GM19351 (cell line): ENCODE results near the gene COPA.

Experiments
- ATAC-seq: cut with Tn5 transposase; IDR thresholded peaks from one replicate; pipeline ENCODE4 v1.9.1; 2021; ENCODE audit warnings: mild to moderate bottlenecking, moderate library complexity; ENCODE audit not compliant: unreplicated experiment

COPA gene

DNA sequence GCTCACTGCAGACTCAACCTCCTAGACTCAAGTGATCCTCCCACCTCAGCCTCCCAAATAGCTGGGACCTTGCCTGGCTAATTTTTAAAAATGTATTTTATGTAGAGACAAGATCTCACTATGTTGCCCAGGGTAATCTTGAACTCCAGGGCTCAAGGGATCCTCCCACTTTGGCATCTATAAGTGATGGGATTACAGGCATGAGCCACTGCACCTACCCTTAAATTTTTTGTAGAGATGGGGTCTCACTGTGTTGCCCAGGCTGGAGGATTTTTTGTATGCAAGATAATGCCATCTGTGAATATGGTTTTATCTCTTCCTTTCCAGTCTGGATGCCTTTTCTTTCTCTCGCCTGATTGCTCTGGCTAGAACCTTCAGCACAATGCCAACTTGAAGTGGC is 72.0 kb downstream of the COPA start:
- no peak for ATAC-seq

GRCh38 chr1:160267284-160267991 is 75.6 kb downstream of the COPA start:
- no peak for ATAC-seq

- ATAC-seq, result no peak
Measured at GRCh38 chr1:160264795-160265307, 78.2 kb downstream of the COPA start.

DNA sequence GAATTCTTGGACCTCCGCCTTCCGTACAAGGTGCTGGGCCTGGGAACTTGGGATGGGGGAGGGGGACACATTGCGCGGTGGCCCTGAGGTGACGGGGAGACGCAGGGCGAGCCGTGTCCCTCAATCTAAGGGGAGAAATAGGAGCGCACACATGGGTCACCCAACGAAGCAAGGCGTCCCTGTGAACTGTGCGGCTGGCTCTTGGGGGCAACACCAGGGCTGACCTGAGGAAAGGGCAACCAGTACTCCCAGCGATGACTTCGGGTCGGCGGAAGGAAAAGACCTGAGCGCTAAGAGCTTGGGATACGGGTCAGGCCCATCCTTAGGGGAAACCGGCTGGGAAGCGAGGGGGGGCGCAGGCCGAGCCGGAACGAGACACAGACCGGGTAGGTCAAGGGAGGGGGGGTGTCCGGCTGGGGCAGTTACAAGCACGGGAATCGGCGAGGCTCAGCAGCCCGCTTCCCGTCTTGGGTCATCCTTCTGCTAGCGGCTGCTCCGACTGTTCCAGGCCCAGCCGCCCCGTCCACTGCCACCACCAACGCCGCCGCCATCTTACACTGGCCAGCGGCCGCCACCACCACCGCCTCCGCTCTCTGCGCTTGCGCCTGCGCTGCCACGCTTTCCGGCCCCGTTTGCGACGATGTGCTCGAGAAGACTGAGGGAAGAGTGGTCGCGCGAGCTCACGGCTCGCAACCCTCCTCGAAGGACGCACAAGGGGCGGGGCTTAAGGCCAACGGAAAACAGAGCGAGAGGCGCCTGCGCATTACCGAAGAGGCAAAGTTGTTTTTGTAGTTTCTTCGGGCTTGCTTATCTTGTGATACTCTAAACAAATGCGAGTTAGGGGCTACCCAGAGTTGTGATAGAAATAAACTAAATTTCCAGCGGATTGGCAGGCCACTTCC is 80.9 kb downstream of the COPA start, which contains the start of gene DCAF8:
Gene DCAF8, minus strand, starts transcription at position 657 of the 902 bp plus-strand sequence. CDS start 18,541 bp downstream, outside the sequence.
- peak; percentile 78 for ATAC-seq

DNA sequence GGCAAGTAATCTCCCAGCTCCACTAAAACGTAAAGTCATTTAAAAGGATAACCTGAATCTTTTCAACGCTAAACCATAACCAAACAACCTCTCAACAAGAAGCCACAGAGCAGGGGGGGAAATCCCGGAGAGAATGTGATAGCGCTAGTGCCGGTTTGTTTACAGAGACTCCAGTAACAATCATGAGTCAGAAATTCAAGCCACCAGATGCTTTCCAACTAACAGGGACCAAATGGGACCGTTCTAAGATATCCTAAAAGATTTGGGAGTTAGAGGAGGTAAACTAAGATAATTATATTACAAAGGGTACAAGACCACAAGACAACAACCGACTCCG is 81.5 kb downstream of the COPA start:
- ATAC-seq, result peak; percentile 37

- ATAC-seq, result no peak
Measured at GRCh38 chr1:160260406-160261382, 82.4 kb downstream of the COPA start.

DNA sequence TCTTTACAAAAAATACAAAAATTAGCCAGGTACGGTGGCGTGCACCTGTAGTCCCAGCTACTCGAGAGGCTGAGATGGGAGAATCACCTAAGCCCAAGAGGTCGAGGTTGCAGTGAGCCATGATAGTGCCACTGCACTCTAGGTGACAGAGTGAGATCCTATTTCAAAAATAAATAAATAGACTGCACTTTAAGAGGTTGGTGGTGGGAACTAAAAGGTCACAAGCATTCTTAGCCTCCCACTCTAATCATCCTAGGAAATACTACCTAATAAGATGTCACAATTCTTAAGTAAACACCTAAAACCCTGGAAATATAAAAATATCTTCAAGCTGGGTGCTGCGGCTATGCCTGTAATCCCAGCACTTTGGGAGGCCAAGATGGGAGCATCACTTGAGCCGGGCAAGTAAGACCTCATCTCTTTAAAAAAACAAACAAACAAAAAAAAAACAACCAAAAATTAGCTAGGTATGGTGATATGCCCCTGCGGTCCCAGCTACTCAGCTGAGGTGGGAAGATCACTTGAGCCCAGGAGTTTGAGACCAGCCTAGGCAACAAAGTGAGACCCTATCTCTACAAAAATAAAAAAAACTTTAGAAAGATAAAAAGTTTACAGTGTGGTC is 84.8 kb downstream of the COPA start:
- ATAC-seq, result no peak

- no peak for ATAC-seq
Measured at GRCh38 chr1:160257411-160258015, 85.5 kb downstream of the COPA start.

DNA sequence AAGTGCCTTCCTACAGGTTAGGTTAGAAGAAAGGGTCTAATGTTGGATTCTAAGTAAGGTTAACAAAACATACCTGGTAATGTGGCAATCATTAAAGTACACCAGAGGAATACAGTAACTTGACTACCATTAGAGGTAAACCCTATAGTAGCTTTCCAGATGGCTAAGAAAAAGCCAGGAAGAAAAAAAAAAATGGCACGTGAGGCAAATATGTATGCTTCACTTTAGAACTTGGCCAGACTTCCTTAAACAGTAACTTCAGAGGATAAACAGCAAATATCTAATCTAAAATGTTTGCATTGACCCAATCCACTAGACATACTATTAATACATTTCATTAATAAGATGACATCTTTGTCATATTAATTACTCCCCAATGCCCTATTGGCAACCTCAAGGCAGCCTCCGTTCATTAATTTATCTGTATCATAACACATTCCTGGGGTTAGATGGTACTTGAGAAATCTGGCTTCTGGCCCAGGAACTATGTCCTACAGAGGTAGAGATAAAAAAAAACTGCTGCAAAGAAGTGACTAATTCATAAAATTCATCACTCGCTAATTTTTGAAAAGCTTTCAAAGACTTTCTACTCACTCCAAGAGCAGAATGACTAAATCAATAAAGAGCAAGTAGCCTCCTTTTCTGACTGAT is 86.5 kb downstream of the COPA start:
- ATAC-seq, result no peak

GRCh38 chr1:160255781-160256300 is 87.2 kb downstream of the COPA start:
- no peak for ATAC-seq

DNA sequence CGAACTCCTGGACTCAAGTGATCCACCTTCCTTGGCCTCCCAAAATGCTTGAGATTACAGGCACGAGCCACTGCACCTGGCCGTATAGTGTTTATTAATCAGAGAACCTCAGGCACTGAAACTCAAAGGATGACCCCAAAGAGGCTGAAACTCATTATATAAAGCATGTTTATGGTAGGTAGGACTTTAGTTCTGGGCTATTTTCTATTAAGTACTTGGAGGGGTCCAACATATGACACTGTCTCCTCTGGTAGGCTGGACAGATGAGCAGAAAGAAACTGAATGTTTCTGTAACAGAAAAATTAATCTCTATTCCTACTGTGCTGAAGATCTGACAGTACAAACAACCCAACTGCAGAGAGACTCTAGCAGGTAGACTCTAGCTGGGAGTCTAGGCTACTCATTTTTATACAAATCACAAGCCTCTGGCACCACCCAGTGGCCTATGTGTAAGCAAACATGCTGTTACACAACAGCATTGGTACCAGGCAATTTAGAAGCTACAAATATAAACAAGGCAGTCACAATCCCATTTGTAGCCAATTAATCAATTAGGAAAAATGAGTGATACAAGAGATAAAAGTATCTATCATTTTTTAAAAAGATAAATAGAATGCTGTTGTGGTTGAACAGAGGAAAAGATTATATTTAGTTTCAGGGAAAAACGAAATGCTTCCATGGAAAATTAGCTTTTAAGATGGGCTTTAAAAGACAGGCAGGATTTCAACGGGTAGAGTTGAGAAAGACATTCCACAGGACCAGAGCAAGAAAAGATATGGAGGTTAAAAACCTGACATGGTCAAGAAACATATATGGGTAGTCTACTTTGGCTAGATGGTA is 91.1 kb downstream of the COPA start:
- peak; percentile 88 for ATAC-seq

DNA sequence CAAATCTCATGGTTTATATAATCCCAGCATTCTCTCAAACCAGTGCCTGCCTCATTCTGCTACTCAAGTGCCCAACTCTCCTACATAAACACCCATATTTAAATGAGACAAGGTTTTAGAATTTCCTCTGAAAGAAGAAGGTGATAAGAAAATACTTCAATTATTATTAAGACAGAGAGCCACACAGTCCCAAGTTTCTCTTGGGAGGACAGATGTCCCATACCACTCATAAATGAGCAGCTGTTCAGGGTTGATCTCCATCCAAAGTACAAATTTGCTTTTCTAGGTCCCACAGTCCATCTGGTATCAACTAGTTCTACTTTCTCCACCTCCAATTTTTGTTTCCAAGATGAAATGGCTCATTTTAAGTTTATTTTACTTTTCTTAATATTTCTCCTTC is 92.0 kb downstream of the COPA start:
- no peak for ATAC-seq

GRCh38 chr1:160247053-160247452 is 96.0 kb downstream of the COPA start:
- no peak for ATAC-seq

DNA sequence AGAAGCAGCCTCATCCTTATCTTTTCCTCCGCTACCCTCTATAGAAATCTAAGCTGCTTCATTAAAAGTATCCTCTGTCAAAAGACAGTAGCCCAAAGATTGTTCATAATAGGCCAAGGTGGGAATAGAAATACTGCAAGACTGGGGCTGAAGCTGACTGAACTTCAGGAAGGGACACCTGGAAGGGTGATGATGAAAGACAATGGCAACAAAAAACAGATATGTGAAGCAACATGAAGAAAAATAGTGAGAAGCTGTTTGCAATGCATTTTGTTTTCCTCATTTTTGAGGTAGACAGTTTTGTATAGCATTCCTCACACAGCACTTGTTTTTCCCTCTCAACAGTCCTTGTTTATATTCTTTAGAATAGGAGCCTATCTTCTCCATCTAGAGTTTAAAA is 97.6 kb downstream of the COPA start:
- ATAC-seq, result no peak

DNA sequence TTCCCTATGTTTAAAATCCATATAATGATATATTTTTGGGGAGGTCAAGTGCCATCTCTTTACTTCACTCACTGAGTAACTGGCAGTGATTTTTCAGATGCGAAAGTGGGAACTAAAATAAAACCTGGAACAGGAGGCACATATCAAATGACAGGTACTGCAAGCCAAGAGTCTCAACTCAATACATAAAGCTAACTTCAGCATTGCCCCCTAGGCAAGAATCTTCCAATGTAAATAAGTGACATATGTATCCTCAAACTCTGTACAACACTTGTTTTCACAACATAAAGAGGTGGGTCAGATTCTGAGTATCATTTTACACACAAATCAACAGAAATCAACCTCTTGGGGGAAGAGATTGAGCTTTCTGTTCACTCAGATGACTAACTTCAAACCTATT is 98.8 kb downstream of the COPA start:
- ATAC-seq, result no peak

GRCh38 chr1:160243767-160244166 is 99.3 kb downstream of the COPA start:
- ATAC-seq, result no peak

DNA sequence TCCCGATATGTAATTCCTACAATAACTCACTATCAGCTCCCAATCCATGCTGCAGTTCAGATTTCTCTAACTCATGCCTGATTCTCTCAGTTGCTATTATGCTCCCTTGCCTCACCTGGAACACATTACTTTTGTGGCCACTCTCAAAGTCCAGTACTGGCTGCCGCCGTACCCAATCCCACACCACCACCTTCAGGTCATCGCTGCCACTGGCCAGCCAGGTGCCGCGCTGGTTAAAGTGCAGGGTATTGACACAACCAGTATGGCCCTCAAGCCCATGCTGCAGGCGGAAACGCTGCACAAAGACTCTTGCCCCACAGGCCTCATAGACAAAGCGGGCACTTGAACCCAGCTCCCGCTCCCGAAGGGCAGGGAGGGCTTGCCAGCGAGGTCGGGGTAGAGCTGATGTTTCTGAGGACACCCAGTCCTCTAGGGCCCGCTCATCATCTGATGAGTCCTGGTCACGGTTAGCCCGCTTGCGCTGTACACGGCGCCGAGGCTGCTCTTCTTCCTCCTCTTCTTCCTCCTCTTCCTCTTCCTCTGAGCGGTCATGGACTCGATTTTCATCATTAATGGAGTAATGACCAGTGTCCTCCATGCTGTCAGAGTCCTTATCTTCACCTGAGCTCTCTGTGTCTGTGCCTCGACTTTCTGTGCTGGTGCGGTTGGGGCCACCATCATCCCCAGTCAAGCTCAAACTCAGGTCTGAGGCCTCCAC is 103.3 kb downstream of the COPA start:
- no peak for ATAC-seq
